Transverse colon (tissue), 4 donors: ENCODE measurements around the gene AREG.

Source experiments
- POLR2A ChIP-seq: fragments of 450-650 bp; IDR thresholded peaks from one replicate; pipeline ENCODE4 v1.6.1; 2016; ENCODE audit warnings: antibody characterized with exemption, mild to moderate bottlenecking, moderate library complexity
- POLR2AphosphoS5 ChIP-seq, 3 donors: sonication (generic); formaldehyde crosslinking; IDR thresholded peaks; one replicate each; pipeline ENCODE4 v1.6.1; 2016; ENCODE audit warnings: antibody characterized with exemption in 3 of 3
- TF ChIP-seq, protein P1 (sequence below), 5 experiments: fragments of 200-600 bp in 3 of 5; fragments of 450-650 bp in 2 of 5; sonication (generic) in 3 of 5; IDR thresholded peaks; 1 replicate in 2 of 5; 2 replicates in 3 of 5; pipeline ENCODE4 v1.5.1; 2016 to 2017; ENCODE audit warnings: antibody characterized with exemption in 5 of 5, inconsistent platforms in 3 of 5, mild to moderate bottlenecking in 2 of 5, moderate library complexity in 1 of 5

DNA sequence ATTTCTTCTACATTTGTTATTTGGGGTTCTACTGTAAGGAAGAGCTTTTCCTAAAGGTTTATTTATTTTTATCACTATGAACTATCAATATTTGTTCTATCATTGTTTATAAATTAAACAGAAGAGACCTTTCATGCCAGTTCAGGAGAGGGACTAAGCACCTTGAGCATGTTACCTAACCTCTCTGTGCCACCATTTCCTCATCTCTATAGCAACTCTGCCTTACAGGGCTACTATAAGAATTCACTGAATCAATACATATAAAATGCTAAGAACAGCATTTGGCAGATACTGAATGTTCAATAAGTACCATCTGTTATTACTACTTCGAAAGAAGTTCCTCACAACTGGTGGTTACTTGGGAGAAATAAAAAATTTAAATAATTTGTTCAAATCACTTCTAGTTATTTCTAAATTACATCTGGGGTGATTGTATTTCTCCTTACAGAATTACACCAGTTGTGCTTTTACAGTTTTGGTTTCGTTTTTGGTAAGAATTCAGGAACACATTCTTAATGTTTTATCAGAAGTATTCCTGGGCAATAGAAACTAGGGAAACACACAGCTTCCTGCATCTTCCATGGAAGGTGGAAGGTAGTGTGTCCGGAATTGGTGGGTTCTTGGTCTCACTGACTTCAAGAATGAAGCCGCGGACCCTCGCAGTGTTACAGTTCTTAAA lies 47.0 kb upstream of the AREG start:
- TF ChIP-seq, protein P1, sequence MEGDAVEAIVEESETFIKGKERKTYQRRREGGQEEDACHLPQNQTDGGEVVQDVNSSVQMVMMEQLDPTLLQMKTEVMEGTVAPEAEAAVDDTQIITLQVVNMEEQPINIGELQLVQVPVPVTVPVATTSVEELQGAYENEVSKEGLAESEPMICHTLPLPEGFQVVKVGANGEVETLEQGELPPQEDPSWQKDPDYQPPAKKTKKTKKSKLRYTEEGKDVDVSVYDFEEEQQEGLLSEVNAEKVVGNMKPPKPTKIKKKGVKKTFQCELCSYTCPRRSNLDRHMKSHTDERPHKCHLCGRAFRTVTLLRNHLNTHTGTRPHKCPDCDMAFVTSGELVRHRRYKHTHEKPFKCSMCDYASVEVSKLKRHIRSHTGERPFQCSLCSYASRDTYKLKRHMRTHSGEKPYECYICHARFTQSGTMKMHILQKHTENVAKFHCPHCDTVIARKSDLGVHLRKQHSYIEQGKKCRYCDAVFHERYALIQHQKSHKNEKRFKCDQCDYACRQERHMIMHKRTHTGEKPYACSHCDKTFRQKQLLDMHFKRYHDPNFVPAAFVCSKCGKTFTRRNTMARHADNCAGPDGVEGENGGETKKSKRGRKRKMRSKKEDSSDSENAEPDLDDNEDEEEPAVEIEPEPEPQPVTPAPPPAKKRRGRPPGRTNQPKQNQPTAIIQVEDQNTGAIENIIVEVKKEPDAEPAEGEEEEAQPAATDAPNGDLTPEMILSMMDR (IDR thresholded peaks at IDR 0.05): no peak
- TF ChIP-seq POLR2AphosphoS5 (IDR thresholded peaks at IDR 0.05): no peak
- no peak for TF ChIP-seq POLR2A
